HepG2 (cell line): Measurements from ENCODE around the gene STC2.
A peak's percentile ranks its signal among the peaks of the same experiment; 100 is the strongest.

Source experiments
- CC2D1A ChIP-seq: sonication (generic); formaldehyde crosslinking; IDR thresholded peaks from 2 replicates; pipeline ENCODE4 v1.8.1; 2023; ENCODE audit warnings: mild to moderate bottlenecking, missing genetic modification reagents
- CTCF ChIP-seq: sonication (generic); formaldehyde crosslinking; IDR thresholded peaks from 2 replicates; pipeline ENCODE4 v1.5.0; 2020; ENCODE audit warnings: mild to moderate bottlenecking, missing genetic modification reagents, moderate library complexity
- ISX ChIP-seq: sonication (generic); formaldehyde crosslinking; conservative IDR thresholded peaks from 2 replicates; pipeline ENCODE4 v1.5.0; 2020; ENCODE audit warnings: missing genetic modification reagents
- MED1 ChIP-seq: sonication (generic); formaldehyde crosslinking; IDR thresholded peaks from 2 replicates; pipeline ENCODE4 v1.4.0; 2020; ENCODE audit warnings: missing genetic modification reagents
- PRDM10 ChIP-seq: sonication (generic); formaldehyde crosslinking; IDR thresholded peaks from 2 replicates; pipeline ENCODE4 v1.4.0; 2020; ENCODE audit warnings: low read depth, missing genetic modification reagents
- SMC3 ChIP-seq: IDR thresholded peaks from 2 replicates; pipeline ENCODE4 v1.6.1; 2011; ENCODE audit warnings: low read length, improper control_type of control experiment
- TAF1 ChIP-seq: sonication (generic); formaldehyde crosslinking; IDR thresholded peaks from 2 replicates; pipeline ENCODE4 v1.4.0; 2020; ENCODE audit warnings: missing genetic modification reagents
- ZSCAN21 ChIP-seq: sonication (generic); formaldehyde crosslinking; IDR thresholded peaks from 2 replicates; pipeline ENCODE4 v1.8.0; 2022; ENCODE audit warnings: mild to moderate bottlenecking, missing genetic modification reagents, moderate library complexity, borderline replicate concordance

GRCh38 chr5:173329491-173330337 lies 1.5 kb upstream of the STC2 start:
- TF ChIP-seq SMC3 (no peak), ZSCAN21 (CRISPR knock-in tag) (peak; percentile 66; the same call in 1 of the 2 replicates), MED1 (CRISPR knock-in tag) (peak; percentile 79), PRDM10 (CRISPR knock-in tag) (no peak), CTCF (peak; percentile 82), TAF1 (CRISPR knock-in tag) (peak; percentile 64), ISX (CRISPR knock-in tag) (no peak), CC2D1A (CRISPR knock-in tag) (no peak)
